ENCODE data around the gene NDUFAB1. TPM values are rescaled to one million over a fixed set of nuclear protein-coding genes. Genes with fewer than 3 reads are reported as not detected.

The NDUFAB1 gene
- total RNA-seq, 1 experiment from 2014 or later = 189 TPM

DNA sequence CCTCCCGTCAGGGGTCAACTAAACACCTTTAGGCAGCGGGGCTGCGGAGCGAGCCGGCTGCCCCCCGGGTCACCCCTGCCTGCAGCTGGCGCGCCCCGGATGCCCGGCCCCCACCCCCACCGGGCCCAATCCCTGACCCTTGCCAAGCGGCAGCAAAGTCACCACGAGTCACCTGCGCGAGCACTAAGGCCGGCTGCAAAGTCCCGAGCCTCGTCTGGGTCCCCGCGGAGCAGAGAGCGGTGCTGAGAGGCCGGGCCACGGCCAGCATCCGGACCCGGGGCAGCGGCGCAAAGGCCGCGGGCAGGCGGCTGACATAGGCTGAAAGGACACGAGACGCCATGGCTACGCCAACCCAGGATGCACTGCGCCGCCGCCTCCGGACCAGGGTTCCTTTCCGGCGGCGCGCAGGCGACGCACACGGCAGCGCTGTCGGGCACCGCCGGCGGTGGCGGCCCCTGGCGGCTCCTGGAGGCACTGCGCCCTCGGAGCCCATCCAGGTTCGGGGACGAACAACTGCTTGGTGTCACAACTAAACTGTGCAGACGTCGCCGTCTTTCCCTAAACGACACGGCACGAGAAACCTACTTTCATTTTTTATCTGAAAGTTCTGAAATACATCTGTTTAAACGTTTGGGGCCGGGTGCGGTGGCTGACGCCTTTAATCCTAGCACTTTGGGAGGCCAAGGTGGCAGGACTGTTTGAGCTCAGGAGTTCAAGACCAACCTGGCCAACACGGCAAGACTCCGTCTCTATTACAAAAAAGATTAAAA, at the start of gene NDUFAB1 (continued):
- no peak for TF ChIP-seq ZNF512 (CRISPR knock-in tag; IDR thresholded peaks at IDR 0.05; ENCODE audit: borderline replicate concordance)
- TF ChIP-seq IRF2 (CRISPR knock-in tag; IDR thresholded peaks at IDR 0.05; ENCODE audit: borderline replicate concordance, low read depth) = no peak
- peak; percentile 88 for TF ChIP-seq HMGXB4 (CRISPR knock-in tag; IDR thresholded peaks at IDR 0.05)
- TF ChIP-seq ATF1 (CRISPR knock-in tag; IDR thresholded peaks at IDR 0.05) = peak; percentile 69; the same call in 1 of the 2 replicates
- TF ChIP-seq, protein P1, sequence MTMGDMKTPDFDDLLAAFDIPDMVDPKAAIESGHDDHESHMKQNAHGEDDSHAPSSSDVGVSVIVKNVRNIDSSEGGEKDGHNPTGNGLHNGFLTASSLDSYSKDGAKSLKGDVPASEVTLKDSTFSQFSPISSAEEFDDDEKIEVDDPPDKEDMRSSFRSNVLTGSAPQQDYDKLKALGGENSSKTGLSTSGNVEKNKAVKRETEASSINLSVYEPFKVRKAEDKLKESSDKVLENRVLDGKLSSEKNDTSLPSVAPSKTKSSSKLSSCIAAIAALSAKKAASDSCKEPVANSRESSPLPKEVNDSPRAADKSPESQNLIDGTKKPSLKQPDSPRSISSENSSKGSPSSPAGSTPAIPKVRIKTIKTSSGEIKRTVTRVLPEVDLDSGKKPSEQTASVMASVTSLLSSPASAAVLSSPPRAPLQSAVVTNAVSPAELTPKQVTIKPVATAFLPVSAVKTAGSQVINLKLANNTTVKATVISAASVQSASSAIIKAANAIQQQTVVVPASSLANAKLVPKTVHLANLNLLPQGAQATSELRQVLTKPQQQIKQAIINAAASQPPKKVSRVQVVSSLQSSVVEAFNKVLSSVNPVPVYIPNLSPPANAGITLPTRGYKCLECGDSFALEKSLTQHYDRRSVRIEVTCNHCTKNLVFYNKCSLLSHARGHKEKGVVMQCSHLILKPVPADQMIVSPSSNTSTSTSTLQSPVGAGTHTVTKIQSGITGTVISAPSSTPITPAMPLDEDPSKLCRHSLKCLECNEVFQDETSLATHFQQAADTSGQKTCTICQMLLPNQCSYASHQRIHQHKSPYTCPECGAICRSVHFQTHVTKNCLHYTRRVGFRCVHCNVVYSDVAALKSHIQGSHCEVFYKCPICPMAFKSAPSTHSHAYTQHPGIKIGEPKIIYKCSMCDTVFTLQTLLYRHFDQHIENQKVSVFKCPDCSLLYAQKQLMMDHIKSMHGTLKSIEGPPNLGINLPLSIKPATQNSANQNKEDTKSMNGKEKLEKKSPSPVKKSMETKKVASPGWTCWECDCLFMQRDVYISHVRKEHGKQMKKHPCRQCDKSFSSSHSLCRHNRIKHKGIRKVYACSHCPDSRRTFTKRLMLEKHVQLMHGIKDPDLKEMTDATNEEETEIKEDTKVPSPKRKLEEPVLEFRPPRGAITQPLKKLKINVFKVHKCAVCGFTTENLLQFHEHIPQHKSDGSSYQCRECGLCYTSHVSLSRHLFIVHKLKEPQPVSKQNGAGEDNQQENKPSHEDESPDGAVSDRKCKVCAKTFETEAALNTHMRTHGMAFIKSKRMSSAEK (CRISPR knock-in tag; IDR thresholded peaks at IDR 0.05; ENCODE audit: borderline replicate concordance) = no peak
- TF ChIP-seq, protein P2, sequence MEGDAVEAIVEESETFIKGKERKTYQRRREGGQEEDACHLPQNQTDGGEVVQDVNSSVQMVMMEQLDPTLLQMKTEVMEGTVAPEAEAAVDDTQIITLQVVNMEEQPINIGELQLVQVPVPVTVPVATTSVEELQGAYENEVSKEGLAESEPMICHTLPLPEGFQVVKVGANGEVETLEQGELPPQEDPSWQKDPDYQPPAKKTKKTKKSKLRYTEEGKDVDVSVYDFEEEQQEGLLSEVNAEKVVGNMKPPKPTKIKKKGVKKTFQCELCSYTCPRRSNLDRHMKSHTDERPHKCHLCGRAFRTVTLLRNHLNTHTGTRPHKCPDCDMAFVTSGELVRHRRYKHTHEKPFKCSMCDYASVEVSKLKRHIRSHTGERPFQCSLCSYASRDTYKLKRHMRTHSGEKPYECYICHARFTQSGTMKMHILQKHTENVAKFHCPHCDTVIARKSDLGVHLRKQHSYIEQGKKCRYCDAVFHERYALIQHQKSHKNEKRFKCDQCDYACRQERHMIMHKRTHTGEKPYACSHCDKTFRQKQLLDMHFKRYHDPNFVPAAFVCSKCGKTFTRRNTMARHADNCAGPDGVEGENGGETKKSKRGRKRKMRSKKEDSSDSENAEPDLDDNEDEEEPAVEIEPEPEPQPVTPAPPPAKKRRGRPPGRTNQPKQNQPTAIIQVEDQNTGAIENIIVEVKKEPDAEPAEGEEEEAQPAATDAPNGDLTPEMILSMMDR (IDR thresholded peaks at IDR 0.05) = peak; percentile 97
- no peak for TF ChIP-seq ZNF671 (CRISPR knock-in tag; IDR thresholded peaks at IDR 0.05)
- TF ChIP-seq, protein P3, sequence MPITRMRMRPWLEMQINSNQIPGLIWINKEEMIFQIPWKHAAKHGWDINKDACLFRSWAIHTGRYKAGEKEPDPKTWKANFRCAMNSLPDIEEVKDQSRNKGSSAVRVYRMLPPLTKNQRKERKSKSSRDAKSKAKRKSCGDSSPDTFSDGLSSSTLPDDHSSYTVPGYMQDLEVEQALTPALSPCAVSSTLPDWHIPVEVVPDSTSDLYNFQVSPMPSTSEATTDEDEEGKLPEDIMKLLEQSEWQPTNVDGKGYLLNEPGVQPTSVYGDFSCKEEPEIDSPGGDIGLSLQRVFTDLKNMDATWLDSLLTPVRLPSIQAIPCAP (CRISPR knock-in tag; IDR thresholded peaks at IDR 0.05) = 0 out of 2 replicates have a peak, but pooled peaks have one; percentile 13
- no peak for TF ChIP-seq ELF4 (CRISPR knock-in tag; IDR thresholded peaks at IDR 0.05; ENCODE audit: low read depth)
- TF ChIP-seq GABPB1 (CRISPR knock-in tag; IDR thresholded peaks at IDR 0.05) = peak; percentile 89
- TF ChIP-seq TEAD4 (CRISPR knock-in tag; IDR thresholded peaks at IDR 0.05) = no peak
- no peak for TF ChIP-seq RORB (CRISPR knock-in tag; IDR thresholded peaks at IDR 0.05)
- TF ChIP-seq FOXK1 (CRISPR knock-in tag; IDR thresholded peaks at IDR 0.05) = peak; percentile 89
- TF ChIP-seq USF2 (CRISPR knock-in tag; IDR thresholded peaks at IDR 0.05) = 0 out of 2 replicates have a peak, but pooled peaks have one; percentile 17
- TF ChIP-seq, protein P4, sequence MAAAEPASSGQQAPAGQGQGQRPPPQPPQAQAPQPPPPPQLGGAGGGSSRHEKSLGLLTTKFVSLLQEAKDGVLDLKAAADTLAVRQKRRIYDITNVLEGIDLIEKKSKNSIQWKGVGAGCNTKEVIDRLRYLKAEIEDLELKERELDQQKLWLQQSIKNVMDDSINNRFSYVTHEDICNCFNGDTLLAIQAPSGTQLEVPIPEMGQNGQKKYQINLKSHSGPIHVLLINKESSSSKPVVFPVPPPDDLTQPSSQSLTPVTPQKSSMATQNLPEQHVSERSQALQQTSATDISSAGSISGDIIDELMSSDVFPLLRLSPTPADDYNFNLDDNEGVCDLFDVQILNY (CRISPR knock-in tag; IDR thresholded peaks at IDR 0.05) = peak; percentile 80
- TF ChIP-seq MYBL2 (CRISPR knock-in tag; IDR thresholded peaks at IDR 0.05) = peak; percentile 75; the same call in 1 of the 2 replicates
- TF ChIP-seq FOXP1 (CRISPR knock-in tag; IDR thresholded peaks at IDR 0.05; ENCODE audit: borderline replicate concordance) = peak; percentile 58; the same call in 1 of the 2 replicates
- TF ChIP-seq RELA (CRISPR knock-in tag; IDR thresholded peaks at IDR 0.05; ENCODE audit: borderline replicate concordance) = no peak
- TF ChIP-seq ATF2 (CRISPR knock-in tag; IDR thresholded peaks at IDR 0.05; ENCODE audit: borderline replicate concordance, low read depth) = no peak
- TF ChIP-seq ETV6 (CRISPR knock-in tag; IDR thresholded peaks at IDR 0.05) = peak; percentile 25; the same call in 1 of the 2 replicates
- no peak for TF ChIP-seq FOXJ3 (CRISPR knock-in tag; IDR thresholded peaks at IDR 0.05; ENCODE audit: borderline replicate concordance)
- no peak for TF ChIP-seq ATF6 (CRISPR knock-in tag; IDR thresholded peaks at IDR 0.05)

Data from WTC11 (cell line).